NCI-H524 treated with DMSO at 0.1 percent for 48 hours (cell line): Measurements from ENCODE around the gene MFNG.
"Not testable (repeated sequence)": the region's sequence is repeated elsewhere in the genome, so short reads cannot be mapped to it uniquely, and the experiment has no call there.

Experiments used
- DNase-seq: peaks from one replicate; lab custom pipeline; 2025; lab: John Stamatoyannopoulos, UW

Gene MFNG, protein sequence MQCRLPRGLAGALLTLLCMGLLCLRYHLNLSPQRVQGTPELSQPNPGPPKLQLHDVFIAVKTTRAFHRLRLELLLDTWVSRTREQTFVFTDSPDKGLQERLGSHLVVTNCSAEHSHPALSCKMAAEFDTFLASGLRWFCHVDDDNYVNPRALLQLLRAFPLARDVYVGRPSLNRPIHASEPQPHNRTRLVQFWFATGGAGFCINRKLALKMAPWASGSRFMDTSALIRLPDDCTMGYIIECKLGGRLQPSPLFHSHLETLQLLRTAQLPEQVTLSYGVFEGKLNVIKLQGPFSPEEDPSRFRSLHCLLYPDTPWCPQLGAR

DNA sequence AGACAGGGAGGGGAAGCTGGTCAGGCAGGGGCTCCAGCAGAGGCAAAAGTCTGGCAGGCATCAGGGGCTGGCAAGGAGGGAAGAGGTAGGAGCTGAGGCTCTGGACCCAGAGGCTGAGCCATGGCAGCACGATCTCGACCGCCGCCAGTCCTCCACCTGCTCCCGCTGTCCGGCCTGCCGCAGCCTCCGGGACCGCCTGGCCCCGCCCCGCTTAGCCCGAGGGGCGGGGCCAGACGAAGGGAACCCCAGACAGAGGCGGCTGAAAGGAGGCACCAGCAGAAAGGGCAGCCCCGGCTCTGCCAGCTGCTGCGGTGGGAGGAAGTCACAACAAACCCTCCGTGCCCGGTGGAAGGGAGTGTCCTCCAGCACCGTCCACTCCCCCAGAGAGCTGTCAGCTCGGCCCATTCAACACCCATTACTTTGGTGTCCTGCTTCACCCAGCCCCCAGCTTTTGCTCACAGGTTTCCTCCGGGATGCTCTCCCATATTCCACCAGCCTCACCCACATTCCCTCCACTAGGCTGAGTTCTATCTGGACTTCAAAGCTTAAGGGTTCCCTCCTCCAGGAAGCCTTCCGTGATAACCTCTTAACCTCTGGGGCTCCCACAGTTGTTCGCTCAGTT, at the start of gene MFNG:
TSS of gene MFNG (minus strand) at position 161 of the 622 bp plus-strand sequence. CDS start 207 bp downstream, outside the sequence.
- DNase-seq: no peak

DNA sequence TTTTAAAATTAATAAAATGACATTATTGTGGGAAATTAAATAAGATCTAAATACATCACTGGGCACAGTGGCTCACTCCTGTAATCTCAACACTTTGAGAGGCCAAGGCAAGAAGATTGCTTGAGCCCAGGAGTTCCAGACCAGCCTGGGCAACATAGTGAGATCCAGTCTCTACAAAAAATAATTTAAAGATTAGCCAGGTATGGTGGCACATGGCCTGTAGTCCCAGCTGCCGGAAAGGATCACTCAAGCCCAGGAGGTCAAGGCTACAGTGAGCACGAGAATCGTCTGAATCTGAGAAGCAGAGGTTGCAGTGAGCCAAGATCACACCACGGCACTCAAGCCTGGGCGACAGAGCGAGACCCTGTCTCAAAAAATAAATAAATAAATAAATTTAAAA, 49.0 kb upstream of the MFNG start:
- DNase-seq: no peak

DNA sequence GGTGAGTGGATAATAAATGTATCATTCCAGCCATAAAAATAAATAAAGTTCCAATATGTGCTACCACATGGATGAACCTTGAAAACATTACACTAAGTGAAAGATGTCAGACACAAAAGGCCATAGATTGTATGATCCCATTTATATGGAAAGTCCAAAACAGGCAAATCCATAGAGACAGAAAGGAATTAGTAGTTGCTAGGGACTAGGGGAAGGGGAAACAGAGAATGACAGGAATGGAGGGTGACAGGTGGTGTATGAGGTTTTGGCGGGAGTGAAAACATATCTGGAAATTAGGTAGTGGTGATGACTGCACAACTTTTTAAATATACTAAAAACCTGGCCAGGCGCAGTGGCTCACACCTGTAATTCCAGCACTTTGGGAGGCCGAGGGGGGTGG, 48.3 kb upstream of the MFNG start:
- DNase-seq: peak; percentile 46

DNA sequence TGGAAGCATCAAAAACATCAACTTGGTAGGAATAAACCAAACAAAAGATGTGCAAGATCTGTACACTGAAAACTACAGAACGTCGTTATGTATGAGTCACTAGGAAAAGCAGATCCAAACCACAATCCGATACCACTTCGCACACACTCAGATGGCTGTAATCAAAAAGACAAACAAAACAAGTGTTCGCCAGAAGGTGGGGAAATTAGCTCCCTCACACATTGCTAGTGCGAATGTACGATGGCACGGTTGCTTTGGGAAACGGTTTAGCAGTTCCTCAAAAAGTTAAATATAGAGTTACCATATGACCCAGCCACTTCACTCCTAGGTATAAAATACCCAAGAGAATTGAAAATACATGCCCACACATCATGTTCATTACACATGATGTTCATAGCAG, 47.8 kb upstream of the MFNG start:
- peak; percentile 69 for DNase-seq

DNA sequence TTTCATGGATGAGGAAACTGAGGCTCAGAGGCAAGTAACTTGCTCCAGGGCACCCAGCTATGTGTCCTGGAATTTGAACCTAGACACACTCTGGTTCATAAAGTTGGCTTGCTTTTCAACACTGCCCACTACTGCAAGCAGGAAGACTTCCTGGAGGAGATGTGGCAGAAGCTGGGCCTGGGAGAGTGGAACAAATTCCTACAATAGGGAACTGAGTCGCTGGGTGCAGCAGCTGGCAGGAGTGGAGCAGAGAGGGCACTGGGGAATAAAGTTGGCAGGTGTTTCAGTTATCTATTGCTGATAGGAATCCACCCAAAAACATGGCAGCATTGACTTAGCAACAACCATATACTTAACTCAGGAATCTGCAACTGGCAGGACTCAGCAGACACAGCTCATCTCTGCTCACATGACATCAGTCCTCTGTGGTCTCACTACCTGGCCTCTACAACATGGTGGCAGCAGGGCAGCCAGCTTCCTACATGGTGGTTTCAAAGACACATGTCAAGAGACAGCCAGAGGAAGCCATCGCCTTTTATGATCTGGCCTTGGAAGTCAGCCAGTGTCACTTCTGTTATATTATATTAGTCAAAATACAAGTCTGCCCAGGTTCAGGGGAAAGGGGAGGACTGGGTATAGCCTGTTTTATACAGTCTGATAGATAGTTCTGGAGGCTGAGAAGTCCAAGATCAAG, 43.6 kb upstream of the MFNG start:
- DNase-seq: no peak

DNA sequence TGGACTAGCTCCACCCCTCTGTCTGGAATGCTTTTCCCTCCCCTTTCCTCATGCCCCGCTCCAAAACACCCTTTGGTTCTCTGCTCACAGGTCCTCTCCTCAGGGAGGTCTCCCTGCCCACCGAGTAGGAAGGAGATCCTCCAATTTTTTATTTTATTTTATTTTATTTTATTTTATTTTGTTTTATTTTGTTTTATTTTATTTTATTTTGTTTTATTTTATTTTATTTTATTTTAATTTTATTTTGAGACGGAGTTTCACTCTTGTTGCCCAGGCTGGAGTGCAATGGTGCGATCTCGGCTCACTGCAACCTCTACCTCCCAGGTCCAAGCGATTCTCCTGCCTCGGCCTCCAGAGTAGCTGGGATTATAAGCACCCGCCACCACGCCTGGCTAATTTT, 41.8 kb upstream of the MFNG start:
- DNase-seq: not testable (repeated sequence)

DNA sequence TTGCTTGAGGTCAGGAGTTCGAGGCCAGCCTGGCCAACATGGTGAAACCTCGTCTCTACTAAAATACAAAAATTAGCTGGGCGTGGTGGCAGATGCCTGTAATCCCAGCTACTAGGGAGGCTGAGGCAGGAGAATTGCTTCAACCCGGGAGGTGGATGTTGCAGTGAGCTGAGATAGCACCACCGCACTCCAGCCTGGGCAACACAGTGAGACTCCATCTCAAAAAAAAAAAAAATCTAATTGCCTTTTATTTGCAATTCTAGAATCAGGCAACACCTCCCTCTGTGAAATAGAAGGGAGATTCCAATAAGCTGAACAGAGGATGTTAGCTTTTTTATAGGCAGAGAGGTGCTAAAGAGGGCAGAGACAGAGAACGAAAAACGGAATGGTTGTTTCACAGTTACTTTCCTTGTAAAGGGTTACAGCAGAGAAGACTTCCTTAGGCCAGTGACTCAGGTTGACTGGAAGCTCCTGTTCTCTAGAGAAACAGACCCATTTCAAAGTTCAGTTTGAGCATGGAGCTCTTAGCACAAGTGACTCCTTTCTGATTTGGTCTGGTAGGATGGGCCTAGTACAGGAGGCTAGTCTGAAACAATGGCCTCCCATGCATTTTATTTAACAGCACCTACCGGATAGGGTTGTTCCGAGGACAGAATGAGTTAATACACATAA, 41.0 kb upstream of the MFNG start:
- DNase-seq: not testable (repeated sequence)

DNA sequence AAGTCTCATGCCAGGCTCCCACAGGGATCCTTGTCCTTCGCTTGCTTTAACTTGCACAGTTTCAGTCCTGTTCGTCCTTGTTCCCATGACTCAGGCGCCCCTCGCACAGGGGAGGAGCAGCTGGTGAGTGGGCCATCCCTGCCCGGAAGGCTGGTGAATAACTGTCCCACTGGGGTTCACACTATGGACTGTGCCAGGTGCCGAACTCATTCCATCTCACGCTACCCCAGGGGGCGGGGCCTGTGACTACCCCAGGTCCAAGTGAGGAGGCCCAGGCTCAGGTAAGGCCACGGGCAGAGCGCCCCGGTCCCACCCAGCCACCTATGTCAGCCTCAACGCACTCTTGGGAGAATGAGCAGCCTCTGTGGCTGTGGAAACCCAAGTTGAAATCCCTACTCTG, 40.2 kb upstream of the MFNG start:
- DNase-seq: no peak

DNA sequence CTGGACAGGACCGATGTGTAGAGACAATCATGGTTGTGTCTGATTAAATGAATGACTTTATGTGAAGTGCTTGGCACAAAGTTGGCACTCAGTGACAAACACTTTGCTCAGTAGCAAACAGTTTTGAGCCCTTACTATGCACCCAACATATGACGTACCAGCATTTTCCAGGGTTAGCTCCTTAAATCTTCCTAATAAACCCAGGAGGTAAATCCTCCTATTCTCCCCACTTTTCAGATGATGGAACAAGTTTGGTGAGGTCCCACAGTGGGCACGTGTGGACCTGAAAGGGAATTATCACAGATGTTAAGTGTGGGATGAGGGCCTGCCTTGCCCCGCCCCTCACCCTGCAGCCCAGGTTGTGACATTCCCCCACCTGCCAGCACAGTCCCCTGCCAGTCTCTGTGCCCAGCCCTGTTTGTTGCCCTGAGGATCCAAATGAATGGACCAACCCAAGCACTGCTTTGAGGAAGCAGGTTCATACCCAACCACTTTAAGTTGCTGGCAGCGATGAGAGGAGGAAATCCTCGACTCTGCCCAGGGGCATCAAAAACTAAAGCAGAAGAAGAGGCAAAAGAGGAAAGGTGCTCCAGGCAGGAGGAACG, 39.7 kb upstream of the MFNG start:
- DNase-seq: no peak

DNA sequence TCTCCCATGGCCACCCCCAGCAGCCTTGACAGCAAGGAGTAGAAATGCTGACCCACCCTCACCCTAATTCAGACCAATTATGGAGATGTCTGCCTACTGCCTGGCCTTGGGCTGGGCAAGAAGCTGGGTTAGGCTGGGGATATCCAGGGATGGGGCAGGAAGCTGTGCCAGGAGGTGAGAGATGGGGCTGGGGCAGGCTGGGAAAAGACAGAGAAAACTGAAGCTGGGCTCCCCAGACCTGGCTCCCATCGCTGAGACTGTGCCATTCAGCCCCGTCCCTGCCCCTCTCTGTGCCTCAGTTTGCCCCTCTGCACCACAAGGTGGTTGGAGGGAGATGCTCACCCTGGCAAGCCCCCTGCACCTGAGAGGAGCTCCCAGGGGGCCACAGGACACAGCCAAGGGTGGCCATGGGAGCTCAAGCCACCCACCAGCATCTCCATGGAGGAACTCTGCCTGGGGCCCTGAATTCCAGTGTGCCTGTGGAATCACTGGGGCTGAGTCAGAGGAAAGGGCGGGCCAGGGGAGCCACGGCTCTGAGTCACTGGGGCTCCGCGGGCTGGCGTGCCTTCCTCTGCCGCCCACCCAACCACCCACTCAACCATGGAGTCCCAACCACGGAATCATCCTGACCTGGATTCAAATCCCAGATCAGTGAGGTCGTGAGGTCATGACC, 39.0 kb upstream of the MFNG start:
- no peak for DNase-seq

DNA sequence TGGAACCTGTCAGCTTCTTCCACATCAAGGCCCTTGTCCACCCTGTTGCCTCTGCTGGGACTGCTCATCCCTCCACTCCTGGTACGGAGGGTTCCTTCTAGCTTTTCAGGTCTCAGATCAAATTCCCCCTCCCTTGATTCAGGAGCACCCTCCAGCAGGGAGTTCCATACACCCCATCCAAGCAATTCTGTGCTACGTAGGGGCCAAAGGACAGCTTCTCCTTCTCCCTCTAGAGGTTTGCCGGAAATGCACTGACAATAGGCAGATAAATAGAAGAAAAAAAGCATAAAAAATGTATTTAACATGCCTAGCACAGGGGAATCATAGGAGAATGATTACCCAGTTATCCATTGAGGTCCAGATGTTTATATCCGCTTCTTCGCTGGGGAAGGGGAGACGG, 36.3 kb upstream of the MFNG start:
- no peak for DNase-seq

DNA sequence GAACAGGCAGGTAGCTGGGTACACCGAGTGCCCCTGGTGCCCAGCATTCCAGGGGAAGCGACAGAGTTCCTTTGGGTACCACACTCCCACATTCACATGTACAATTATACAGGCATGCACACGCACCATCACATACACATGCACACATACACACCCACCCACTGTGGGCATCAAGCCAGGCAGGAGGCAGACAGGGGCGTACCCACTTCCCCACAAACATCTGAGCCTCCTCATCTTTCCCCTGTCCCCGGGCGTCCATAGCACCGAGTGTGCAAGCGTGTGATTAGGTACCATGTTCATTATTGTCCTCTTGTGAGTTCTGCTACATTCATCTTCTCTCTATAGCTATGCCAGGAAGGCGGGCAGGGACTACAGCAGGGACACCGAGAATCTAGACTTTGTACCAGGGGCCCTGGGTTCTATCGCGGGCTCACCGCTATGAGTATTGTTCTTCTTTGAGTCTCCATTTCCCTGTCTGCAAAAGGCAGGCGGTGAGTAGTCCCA, 35.1 kb upstream of the MFNG start:
- DNase-seq: no peak

DNA sequence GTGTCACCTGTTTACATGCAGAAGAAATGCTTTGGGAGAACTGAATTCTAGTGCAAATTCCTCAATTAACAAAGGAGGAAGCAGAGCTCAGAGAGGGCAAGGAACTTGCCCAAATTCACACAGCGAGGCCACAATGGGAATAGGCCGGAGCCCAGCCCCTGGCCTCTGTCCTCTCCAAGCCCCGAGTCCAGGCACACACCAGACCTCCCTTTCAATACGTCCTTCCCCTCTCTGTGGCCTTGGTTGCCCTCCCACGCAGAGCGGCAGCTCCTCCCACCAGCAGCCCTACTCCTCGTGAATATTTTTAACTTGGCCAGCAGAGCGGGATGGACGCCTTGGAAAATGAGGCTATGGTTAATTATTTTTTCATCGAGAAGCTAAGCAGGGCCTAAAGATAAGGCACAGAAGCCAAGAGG, 34.6 kb upstream of the MFNG start:
- no peak for DNase-seq

DNA sequence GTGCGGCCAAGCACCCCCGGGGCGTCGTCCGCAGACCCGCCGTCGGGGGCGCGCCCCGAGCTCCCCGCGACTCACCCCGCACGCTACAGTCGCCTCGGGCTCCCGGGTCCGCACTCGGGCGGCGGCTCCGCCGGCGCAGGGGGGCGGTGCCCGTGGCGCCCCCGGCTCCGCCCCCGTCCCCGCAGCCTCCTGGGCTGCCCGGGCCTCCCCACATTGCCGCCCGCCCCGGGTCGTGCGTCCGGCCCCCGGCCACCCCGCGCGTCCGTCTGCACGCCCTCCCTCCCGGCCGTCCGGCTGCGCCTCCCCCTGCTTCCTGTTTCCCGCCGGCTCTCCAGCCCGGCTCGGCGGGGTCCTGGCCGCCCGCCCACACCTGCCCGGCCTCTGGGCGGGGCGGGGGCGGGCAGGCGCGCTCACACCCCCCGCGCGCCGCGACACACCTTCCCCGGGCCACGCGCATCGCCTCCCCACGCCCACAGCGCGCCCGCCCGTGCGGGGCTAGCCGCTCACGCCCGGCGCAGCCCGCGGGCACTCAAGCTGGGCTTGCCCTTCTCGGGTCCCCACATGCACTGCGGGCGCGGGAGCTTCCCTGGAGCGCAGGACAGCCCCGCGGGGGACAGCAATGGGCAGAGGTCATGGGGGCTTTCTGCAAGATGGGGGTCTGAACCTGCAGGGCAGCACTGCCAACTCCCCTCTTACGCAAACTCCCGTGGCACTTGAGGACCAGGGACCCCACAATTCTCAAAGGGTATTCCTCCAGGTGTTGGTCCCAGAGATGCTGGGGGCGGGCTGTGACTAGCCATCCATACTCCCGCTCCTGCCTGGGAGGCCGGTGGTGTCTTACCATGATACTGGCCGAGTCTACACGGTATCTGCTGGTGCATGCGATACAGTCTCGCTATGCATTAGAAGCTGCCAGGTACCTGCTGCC, 33.3 kb upstream of the MFNG start, which contains the start of gene CARD10:
TSS of gene CARD10 (minus strand) at position 148 of the 928 bp plus-strand sequence. CDS start 215 bp downstream, outside the sequence.
- DNase-seq: no peak

DNA sequence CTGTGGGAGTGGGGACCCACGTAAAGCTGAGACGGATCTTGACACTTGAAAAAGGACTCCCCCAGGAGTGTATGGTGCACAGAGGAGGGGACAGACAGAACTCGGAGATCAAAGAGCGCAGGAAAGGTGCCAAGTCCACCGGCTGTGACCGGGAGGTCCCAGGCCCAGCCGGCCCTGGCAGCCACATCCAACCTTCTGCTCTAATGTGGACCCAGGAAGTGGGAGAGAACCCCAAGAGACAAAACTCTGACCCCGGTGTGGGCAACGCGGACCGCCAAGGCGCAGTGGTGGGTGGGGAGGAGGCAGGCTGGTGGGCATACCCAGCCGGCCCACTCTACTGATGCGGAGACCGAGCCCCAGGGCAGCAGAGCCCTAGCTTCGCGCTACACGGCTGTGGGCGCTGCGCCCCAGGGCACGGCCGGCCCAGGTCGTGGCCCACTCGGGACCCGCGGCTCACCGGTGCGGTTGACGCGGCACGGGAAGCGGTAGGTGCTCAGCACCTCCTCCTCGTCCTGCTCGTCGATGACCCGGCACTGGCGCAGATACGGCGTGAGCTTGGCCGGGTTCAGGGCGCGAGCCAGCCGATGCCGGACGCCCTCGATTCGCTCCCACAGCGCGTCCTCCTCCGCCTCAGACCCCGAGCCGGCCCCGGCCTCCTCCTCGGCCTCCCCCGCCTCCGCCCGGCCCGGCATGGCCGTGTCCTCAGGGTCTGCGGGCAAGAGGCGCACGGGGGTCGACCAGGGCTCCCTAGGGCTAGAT, 32.5 kb upstream of the MFNG start:
- no peak for DNase-seq

DNA sequence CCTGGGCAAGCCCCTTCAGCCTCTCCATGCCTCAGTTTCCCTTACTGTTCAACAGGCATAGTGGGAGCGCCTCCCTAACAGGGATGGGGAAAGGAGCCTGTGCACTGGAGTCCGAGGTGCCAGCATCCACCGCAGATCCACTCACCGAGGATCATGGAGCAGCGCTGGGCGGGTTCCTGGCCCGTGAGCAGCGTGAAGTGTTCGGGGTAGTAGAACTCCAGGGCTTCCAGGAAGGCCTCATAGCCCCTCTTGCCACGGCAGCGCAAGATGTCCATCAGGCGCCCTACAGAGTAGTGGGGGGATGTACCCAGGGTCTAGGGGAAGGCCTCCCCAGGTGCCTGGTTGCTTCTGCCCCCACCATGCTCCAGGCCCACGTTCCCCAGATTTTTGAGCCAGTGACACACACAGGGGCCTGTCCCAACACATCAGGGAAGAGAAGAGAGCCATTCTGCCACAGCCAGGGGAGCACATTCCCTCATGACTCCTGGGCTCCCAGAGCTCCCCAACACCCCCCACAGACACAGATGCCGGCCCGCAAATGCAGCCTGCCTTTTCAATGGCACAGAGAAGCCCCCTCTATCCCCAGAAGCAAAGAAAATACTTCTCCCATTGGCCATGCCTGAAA, 31.8 kb upstream of the MFNG start:
- DNase-seq: no peak

DNA sequence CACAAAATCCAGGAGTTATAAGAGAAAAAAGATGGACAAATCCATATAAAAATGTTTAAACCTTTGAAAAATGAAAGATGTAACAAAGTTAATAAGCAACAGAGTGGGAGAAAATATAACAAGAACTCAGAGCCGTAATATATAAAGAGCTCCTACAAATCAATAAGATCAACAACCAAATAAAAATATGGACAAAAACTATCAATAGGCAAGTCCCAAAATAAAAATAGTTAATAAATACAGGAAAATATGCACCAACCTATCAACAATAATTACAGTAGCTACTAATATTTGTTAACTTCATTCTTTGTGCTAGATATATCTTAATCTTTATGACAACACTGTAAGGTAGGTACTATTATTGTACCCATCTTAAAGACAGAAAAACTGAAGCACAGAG, 30.3 kb upstream of the MFNG start:
- DNase-seq: no peak

DNA sequence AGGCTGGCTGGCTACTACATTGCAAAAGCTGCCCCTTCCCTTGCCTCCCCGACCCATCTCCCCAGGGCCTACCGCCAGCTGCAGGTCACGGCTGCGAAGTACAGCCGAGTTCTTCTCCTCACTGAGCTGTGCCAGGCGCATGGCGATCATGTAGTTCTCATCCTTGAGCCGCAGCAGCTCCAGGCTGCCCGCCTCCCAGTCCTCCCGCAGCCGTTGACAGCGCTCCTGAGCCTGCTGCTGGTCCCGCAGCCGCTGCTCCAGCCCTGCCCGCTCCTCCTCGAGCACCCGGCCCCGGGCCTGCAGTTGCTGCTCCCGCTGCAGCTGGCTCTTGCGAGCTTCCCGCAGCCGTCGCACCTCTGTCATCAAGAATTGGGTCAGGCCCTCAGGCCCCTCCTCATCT, 29.7 kb upstream of the MFNG start:
- DNase-seq: no peak

DNA sequence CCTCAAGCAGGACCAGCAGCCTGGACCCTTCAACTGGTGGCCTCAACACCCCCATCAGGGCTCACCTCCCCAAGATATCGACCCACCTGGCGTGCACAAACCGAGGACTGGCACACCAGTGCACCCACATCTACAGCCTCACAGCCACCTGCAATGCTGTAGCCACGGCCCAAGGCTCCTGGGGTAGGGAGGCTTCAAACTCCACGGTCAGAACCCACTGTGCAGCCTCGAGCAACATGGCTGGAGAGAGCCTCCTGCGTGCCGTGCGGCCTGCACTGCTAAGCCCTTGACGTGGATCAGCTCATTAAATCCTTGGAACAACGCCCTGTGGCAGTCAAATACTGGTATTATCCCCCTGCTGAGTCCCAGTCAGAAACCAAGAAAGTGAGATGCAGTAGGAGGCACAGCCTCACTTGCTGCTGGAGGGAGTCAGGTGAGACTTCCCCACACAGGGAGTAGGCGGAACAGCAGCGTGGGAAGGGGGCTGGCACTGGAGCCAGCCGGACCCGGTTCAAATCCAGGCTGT, 28.4 kb upstream of the MFNG start:
- DNase-seq: no peak
